Brain pericyte (primary cell): Measurements from ENCODE around the gene ZNF205.
"Not testable (repeated sequence)": the region's sequence is repeated elsewhere in the genome, so short reads cannot be mapped to it uniquely, and the experiment has no call there.

Experiments used
- DNase-seq: peaks from one replicate; pipeline ENCODE4 v3.0.0-alpha.2; 2012; ENCODE audit warnings: low read depth, low spot score

Gene ZNF205

DNA sequence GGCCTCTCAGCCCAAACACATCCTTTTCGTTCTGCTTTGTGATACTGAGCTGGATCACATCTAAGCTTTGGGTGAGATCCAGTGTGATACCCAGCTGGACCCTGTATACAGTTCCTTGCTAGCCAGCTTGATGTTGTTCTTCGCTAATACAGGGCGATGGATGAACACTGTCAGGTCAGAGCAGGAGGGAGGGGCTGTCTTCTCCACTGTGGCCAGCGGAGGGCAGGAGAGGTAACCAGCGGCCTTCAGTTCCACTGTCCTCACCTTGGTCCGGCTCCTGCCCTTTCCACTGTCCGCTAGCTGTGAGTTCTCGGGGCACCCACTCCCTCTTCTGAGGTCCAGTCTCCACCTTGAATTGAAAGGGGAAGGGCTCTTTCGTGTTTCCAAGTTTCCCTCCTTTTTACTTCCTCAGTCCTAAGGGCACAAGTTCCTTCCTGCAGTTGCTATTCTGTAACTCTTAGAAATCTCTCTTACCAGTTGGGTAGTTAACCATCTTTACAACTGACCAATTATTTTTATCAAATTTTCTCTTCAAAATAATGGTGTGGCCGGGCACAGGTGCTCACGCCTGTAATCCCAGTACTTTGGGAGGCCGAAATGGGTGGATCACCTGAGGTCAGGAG lies 19.5 kb downstream of the ZNF205 start:
- no peak for DNase-seq

DNA sequence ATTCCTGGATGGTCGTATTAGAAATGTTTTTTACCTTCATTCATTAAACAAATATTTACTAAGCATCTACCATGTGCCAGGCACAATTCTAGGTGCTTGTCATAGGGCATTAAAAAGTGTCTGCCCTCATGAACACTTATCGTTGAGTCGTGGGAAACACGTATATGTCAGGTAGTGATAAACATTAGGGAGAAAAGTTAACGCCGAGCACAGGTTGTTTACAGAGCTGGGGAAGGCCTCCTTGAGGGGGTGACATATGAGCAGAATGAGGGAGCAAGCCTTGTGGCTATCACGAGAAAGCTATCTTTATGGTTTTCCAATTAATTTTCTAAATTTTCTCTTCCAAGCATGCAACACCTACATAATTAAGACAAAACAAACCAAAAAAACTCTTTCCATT lies 21.5 kb downstream of the ZNF205 start:
- DNase-seq, result no peak

DNA sequence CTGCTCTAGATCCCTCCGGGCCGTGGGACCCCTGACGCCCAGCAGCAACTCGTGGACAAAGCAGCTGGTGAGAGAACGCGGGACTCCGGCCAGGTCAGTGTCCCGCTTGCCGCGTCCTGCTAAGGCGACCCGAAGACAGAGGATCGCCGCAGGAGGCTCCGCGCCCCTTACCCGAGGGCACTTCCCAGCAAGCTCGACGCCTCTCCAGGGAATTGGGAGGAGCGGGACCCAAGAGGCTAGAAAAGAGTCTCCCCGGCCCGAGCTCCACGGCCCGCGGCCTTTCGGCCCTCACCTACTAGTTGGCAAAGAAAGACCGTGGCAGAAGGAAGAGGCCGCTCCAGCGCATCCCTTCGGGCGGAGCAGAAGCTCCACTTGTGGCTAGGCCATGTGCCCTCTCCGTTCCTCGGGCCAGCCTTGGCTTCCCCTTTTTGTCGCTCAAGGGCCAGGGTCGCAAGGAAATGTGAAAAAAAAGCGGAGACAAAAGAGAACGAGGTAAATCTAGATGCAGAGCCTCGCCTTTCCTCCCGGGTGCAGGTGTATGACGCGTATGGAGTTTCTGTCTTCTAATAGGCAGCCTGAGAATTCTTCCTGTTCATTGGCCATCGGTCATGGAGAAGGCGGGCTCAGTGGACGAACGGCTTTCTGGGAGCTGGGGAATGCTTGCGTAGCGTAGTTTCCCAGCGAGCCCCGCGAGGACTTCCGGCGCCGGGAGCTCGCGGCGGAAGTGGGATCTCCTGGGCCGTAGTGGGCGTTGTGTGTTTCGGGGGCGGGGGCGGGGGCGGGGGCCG lies 22.1 kb downstream of the ZNF205 start, which contains the start of gene ZNF213:
Gene ZNF213, plus strand, starts transcription at position 692 of the 788 bp plus-strand sequence. CDS start 2,252 bp downstream, outside the sequence.
- peak; percentile 95 for DNase-seq

- DNase-seq, result no peak
Measured at GRCh38 chr16:3135126-3135715, 22.8 kb downstream of the ZNF205 start.

DNA sequence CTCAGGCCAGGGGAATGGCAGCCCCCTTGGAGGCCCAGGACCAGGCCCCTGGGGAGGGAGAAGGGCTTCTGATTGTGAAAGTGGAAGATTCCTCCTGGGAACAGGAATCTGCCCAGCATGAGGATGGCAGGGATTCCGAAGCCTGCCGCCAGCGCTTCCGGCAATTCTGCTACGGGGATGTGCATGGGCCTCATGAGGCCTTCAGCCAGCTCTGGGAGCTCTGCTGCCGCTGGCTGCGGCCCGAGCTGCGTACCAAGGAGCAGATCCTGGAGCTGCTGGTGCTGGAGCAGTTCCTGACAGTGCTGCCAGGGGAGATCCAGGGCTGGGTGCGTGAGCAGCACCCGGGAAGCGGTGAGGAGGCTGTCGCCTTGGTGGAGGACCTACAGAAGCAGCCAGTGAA lies 24.9 kb downstream of the ZNF205 start:
- DNase-seq, result no peak

DNA sequence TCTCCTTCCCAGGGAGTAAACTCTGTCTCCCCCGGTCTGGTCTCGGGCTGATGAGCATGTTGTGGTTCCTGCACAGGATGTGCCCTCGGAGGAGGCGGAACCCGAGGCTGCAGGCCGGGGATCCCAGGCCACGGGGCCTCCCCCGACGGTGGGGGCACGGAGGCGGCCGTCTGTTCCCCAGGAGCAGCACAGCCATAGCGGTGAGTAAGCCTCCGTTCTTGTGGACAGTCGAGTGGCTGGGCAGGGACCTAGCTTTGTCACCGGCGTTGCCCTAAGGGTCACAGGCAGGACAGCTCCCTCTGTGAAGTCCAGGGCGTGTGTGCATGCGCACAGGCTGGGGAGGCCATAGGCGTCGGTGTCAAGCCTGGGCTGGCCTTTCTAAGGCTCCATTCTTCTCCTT lies 26.0 kb downstream of the ZNF205 start:
- DNase-seq, result no peak

DNA sequence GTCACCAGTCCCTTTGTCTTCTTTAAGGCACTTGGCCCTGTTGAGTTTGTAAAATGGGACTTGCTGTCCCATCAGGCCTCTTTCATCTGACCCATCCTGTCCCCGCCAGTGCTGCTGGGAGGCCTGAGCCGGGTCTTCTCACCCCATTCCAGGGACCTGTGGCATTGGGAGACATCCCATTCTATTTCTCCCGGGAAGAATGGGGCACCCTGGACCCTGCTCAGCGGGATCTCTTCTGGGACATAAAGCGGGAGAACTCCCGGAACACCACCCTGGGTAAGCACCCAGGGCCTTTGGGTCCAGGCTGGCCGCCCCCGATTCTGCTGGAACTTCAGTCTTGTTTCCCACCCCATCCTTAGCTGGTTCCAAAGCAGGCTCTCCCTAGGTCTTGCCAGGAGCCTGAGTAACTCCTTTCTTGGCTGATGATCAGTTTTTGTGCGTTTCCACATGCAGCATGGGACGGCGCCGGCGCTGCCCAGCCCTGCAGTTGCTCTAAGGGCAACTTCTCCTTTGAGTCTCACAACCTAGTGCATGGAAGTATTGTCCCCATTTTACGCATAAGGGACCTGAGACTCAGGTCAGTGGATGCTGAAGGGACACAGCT lies 26.5 kb downstream of the ZNF205 start:
- no peak for DNase-seq

GRCh38 chr16:3139561-3139960 lies 27.2 kb downstream of the ZNF205 start:
- DNase-seq, result not testable (repeated sequence)

- DNase-seq, result no peak
Measured at GRCh38 chr16:3140603-3141427, 28.4 kb downstream of the ZNF205 start.

DNA sequence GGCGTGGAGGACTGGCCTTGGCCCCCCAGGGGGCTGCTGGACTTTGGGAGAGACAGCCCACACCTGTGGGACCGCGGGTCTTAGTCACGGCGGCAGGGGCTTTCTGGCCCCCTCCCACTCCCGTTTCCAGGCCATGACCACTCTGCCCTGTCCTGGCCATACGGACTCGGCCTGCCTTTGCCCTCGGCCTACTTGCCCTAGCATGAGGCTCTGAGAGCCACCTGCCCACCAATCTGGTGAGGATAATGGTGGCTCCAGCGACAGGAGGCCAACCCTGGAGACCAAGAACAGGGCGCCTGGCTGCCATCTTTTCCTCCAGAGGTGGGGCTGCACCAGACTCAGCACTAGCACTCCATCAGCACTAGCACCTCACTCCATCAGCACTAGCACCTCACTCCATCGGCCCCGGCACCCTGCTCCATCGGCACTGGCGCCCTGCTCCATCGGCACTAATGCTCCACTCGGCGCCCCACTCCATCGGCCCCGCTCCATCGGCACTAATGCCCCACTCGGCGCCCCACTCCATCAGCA lies 29.5 kb downstream of the ZNF205 start:
- no peak for DNase-seq

DNA sequence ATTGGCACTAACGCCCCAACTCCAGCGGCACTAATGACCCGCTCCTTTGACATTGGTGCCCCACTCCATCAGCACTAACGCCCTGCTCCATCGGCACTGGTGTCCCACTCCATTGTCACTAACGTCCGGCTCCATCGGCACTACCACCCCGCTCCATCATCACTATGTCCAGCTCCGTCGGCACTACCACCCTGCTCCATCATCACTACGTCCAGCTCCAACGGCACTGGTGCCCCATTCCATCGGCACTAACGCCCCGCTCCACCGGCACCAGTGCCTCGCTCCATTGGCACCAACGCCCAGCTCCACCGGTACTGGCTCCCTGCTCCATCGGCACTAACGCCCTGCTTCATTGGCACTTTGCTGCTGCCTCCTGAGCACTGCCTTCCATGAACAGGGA lies 29.9 kb downstream of the ZNF205 start:
- DNase-seq, result no peak

GRCh38 chr16:3142770-3143169 lies 30.4 kb downstream of the ZNF205 start:
- no peak for DNase-seq

DNA sequence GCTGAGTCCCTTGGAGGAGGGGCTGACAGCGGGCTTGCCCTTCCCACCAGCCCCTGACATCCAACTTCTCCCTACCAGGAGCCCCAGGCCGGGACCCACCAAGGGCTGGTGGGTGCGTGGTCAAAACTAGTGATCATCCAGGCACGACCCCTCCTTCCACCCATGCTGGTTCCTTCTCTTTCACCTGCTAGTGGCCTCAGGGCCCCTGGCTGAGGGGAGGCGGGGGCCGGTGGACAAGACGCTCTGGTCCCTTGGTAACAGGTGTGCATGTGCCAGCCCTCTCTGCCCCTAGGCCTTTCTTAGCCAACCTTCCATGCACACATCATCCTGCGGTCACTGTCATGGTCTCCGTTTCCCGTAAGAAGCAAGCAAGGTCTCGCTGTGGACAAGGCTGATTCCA lies 30.8 kb downstream of the ZNF205 start:
- DNase-seq, result no peak

DNA sequence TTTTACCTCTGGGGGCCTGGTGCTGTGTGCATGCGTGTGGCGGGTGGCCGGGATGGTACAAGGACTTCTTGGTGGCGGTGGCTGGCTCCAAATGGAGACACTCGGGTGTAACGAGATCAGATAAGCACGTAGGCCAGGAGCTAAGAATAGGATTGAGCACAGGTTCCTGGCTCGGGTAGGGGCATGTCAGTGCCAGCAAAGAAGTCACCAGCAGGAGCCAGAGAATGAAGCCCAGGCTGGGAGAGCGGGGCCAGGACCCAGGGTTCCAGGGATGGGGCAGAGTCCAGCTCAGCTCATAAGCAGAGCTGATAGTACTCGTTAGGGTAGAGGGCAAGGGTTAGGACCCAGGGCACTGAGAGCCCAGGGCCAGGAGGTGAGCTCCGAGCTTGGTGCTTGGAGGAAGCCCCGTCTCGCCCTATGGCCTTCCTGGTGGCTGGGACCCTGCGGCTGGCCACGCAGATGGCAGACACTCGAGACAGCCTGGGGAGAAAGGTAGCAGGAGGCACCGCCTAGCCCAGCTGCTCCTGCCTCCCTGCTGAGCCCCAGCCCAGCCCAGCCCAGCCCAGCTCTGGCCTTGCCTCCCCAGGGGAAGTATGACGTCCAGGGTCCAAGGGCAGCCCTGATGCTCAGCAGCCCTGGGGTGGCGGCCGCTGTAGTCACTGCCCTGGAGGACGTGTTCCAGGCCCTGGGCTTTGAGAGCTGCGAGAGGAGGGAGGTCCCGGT lies 31.4 kb downstream of the ZNF205 start:
- DNase-seq, result no peak

DNA sequence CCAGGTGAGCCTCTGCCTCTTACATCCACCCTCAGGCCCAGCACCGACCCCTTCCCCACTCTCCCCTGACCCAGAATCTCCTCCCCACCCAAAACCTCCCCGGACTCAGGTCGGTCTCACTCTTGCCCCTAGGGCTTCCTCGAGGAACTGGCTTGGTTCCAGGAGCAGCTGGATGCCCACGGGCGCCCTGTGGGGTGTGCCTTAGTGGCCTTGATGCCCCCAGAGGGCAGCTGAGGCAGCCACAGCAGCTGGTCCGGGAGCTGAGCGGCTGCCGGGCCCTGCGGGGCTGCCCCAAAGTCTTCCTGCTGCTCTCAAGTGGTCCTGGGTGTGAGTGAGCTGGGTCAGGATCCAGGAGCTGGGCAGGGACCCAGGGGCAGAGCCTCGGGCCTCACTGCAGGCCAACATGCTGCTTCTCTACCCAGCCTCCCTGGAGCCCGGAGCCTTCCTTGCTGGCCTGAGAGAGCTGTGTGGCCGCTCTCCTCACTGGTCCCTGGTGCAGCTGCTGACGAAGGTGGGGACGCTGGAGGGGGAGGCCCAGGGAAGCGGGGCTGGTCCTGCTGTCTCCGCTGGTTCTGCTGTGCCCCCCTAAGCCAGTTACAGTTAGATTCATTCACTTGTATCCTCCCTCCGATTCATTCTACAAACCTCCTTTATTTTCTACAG lies 32.1 kb downstream of the ZNF205 start:
- DNase-seq, result no peak

- no peak for DNase-seq
Measured at GRCh38 chr16:3145151-3145550, 32.8 kb downstream of the ZNF205 start.

DNA sequence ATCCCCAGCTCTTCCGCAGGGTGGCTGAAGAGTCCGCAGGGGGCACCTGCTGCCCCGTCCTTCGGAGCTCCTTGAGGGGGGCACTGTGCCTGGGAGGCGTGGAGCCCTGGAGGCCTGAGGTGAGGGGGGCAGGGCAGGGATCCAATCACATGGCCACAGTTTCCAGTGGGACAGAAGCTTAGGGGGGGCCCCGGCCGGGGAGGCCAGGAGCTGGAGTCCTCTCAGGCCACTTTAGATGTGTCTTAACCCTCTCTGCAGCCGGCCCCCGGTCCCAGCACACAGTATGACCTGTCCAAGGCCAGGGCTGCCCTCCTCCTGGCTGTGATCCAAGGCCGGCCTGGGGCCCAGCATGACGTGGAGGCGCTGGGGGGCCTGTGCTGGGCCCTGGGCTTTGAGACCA lies 33.3 kb downstream of the ZNF205 start:
- DNase-seq, result no peak

DNA sequence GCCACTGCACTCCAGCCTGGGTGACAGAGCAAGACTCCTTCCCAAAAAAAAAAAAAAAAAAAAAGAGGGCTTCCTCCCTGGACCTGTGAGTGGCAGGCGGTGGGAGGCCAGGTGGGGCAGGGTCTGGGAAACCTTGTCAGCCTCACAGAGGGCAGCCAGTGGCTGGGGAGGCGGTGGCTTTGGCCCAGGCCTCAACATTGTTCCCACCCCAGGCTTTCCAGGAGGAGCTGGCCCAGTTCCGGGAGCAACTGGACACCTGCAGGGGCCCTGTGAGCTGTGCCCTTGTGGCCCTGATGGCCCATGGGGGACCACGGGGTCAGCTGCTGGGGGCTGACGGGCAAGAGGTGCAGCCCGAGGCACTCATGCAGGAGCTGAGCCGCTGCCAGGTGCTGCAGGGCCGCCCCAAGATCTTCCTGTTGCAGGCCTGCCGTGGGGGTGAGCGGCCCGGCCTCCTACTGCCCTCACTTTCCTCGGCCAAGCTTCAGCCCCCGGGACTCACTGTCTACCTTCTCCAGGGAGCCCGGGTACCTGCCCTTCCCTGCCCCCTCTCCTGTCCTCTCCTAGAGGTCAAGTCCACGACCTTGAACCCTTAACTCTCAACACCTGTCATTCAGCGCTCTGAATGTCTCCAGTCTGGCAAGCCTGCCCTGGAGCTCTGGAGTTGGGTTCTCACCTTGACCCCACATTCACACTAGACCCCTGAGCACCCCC lies 34.8 kb downstream of the ZNF205 start:
- DNase-seq, result no peak

GRCh38 chr16:3147757-3148104 lies 35.3 kb downstream of the ZNF205 start:
- no peak for DNase-seq
